Keratinocyte (primary cell): Measurements from ENCODE around the gene PDE11A.

Experiments used
- CTCF ChIP-seq, 3 experiments: IDR thresholded peaks in 1 of 3; conservative IDR thresholded peaks in 1 of 3; optimal IDR thresholded peaks in 1 of 3; 2 replicates in 2 of 3; 3 replicates in 1 of 3; pipeline versions ENCODE3 to v1.5.1; 2011; ENCODE audit warnings: low read length in 3 of 3, mild to moderate bottlenecking in 3 of 3, moderate library complexity in 2 of 3, control low read depth in 1 of 3, inconsistent platforms in 1 of 3; ENCODE audit not compliant: insufficient read depth in 2 of 3; ENCODE audit errors: extremely low read depth in 1 of 3
- EZH2 ChIP-seq: IDR thresholded peaks from one replicate; pipeline ENCODE4 v1.6.1; 2012; ENCODE audit warnings: inconsistent platforms, mild to moderate bottlenecking, low read length, moderate library complexity

GRCh38 chr2:177619461-177619860 is 453.1 kb downstream of the PDE11A start:
- TF ChIP-seq CTCF (optimal IDR thresholded peaks at IDR 0.05 in 1 of 3, IDR thresholded peaks at IDR 0.05 in 1 of 3, conservative IDR thresholded peaks at IDR 0.05 in 1 of 3; ENCODE audit: extremely low read depth in 1 of 3, insufficient read depth in 2 of 3, low read length in 3 of 3) (no peak), EZH2 (no peak)
